Measurements from ENCODE around the gene CYB561D2.

The CYB561D2 gene

GRCh38 chr3:50336452-50337174 is 14.0 kb upstream of the CYB561D2 start:
- no peak for DNase-seq (ENCODE audit: low read depth)
- in situ Hi-C loops (cut with HindIII; ENCODE audit: low sequenced_read_pairs), result no loop called here
- H3K4me3 ChIP-seq (ENCODE audit: low read depth, low read length), result peak overlapping the region; percentile 74
- TF ChIP-seq CTCF (IDR thresholded peaks at IDR 0.05; ENCODE audit: low read depth, low read length, missing control alignments), result no peak

DNA sequence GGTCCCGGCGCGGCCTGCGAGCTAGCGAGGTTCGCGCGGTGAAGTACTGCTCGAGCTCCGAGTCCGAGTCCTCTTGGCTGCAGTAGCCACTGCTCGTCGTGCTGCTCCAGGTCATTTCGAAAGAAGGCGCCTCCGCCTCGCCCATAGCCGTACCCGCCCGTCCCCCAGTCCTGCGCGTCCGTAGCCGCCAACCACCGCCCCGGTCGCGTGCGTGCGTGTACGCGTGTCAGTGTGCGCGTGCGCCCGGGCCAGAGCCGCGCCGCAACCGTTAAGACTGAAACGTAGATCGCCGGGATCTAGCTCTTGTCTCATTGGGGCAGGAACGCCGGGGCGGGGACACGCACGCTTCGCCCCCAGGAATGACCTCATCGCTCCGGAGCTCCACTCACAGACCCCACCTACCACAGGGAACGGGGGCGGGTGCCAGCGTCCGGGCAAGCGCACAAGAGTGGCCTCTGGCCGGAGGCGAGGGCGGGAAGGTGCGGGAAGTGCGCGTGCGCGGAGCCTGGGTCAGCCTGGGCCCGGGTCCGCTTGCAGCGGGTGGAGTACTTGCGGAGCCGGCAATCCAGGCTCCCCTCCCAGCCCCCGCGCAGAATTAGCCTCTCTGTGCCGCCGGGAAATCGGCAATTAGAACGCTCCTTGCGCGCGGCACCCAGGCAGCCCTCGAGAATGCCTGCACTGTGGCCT is 13.3 kb upstream of the CYB561D2 start:
- no peak for TF ChIP-seq CTCF (IDR thresholded peaks at IDR 0.05; ENCODE audit: low read depth, low read length, missing control alignments)
- in situ Hi-C loops (cut with HindIII; ENCODE audit: low sequenced_read_pairs), result no loop called here
- H3K4me3 ChIP-seq (ENCODE audit: low read depth, low read length), result peak overlapping the region; percentile 74
- peak; percentile 98 for DNase-seq (ENCODE audit: low read depth)

DNA sequence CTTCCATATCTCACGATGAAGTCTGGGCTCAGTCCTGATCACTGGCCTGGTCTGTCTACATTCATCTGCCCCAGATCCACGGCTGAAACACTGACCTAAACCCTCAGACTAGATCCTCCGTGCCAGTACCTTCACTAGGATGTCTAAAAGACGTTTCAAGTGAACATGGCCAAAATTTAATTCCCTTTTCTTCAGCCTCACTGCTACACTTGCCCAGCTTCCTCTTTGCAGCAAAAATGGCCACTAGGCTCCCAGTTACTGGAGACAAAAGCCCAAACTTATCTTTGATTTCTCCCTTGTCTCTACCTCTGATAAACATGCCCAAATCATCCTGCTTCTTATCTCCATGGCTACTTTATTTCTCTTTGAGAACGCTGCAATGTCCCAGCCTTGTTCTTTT is 11.7 kb upstream of the CYB561D2 start:
- in situ Hi-C loops (cut with HindIII; ENCODE audit: low sequenced_read_pairs), result no loop called here
- no peak for TF ChIP-seq CTCF (IDR thresholded peaks at IDR 0.05; ENCODE audit: low read depth, low read length, missing control alignments)
- no peak for DNase-seq (ENCODE audit: low read depth)
- no peak overlapping the region for H3K4me3 ChIP-seq (ENCODE audit: low read depth, low read length)

GRCh38 chr3:50339485-50340146 is 11.0 kb upstream of the CYB561D2 start:
- no peak for DNase-seq (ENCODE audit: low read depth)
- no peak for TF ChIP-seq CTCF (IDR thresholded peaks at IDR 0.05; ENCODE audit: low read depth, low read length, missing control alignments)
- no peak overlapping the region for H3K4me3 ChIP-seq (ENCODE audit: low read depth, low read length)
- in situ Hi-C loops (cut with HindIII; ENCODE audit: low sequenced_read_pairs), result no loop called here

DNA sequence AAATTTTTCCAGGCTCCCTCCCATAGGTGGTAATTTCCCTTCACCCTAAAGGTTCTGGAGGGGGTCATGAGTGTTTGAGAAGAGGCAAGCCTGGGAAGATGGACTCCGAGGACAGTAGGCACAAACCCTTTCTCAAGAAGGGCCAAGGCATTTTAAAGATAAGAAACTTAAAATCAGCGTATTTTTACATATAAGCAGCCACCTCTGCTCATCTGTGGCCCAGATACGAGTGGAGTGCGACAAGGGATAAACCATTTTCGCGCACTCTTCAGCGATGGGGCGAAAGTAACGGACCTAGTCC is 10.6 kb upstream of the CYB561D2 start:
- in situ Hi-C loops (cut with HindIII; ENCODE audit: low sequenced_read_pairs), result no loop called here
- TF ChIP-seq CTCF (IDR thresholded peaks at IDR 0.05; ENCODE audit: low read depth, low read length, missing control alignments), result no peak

DNA sequence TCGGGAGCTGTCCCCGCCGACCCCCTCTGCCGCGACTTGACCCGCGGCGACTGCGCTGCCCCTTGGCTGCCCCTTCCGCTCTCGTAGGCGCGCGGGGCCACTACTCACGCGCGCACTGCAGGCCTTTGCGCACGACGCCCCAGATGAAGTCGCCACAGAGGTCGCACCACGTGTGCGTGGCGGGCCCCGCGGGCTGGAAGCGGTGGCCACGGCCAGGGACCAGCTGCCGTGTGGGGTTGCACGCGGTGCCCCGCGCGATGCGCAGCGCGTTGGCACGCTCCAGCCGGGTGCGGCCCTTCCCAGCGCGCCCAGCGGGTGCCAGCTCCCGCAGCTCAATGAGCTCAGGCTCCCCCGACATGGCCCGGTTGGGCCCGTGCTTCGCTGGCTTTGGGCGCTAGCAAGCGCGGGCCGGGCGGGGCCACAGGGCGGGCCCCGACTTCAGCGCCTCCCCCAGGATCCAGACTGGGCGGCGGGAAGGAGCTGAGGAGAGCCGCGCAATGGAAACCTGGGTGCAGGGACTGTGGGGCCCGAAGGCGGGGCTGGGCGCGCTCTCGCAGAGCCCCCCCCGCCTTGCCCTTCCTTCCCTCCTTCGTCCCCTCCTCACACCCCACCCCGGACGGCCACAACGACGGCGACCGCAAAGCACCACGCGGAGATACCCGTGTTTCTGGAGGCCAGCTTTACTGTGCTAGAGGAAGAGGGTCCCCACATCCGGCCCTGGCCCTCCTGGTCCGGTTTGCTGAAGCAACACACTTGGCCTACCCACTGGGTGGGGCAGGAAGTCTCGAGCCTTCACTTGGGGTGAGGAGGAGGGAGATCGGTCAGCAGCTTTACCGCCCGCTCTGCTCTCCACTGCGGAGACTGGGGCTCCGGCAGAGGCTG is 10.0 kb upstream of the CYB561D2 start, which contains the start of gene RASSF1:
TSS of gene RASSF1 (minus strand) at position 389 of the 882 bp plus-strand sequence. CDS start at position 358, 31 bp downstream.
- in situ Hi-C loops (cut with HindIII; ENCODE audit: low sequenced_read_pairs), result no loop called here
- H3K4me3 ChIP-seq (ENCODE audit: low read depth, low read length), result no peak within 1 kb of the TSS
- DNase-seq (ENCODE audit: low read depth), result no peak
- no peak for TF ChIP-seq CTCF (IDR thresholded peaks at IDR 0.05; ENCODE audit: low read depth, low read length, missing control alignments)

More for the DNA sequence above, 10.6 kb upstream of the CYB561D2 start:
- DNase-seq (ENCODE audit: low read depth), result no peak
- no peak overlapping the region for H3K4me3 ChIP-seq (ENCODE audit: low read depth, low read length)
